ENCODE data around the gene EXOC3L4.

DNA sequence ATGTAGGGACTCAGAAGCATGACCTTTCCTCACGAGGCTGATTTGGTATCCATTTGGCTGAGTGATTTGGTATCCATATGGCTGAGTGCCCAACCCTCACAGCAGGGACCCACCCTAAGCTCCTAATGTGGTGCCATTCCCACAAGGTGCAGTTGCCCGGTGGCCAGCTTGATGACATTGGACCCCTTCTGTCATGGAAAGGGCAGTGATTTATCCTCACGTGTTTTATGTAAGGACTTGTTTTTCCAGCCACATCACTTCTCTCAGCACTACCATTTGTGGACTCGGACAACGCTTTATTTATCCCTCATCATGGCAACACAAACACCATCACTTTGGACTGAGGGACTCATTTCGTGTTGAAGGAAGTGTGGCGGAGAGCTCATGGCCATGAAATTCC is 28.7 kb upstream of the EXOC3L4 start:
- no peak for TF ChIP-seq EZH2phosphoT487 (IDR thresholded peaks at IDR 0.05; ENCODE audit: borderline replicate concordance, low read depth, low read length)
- TF ChIP-seq, protein P1, sequence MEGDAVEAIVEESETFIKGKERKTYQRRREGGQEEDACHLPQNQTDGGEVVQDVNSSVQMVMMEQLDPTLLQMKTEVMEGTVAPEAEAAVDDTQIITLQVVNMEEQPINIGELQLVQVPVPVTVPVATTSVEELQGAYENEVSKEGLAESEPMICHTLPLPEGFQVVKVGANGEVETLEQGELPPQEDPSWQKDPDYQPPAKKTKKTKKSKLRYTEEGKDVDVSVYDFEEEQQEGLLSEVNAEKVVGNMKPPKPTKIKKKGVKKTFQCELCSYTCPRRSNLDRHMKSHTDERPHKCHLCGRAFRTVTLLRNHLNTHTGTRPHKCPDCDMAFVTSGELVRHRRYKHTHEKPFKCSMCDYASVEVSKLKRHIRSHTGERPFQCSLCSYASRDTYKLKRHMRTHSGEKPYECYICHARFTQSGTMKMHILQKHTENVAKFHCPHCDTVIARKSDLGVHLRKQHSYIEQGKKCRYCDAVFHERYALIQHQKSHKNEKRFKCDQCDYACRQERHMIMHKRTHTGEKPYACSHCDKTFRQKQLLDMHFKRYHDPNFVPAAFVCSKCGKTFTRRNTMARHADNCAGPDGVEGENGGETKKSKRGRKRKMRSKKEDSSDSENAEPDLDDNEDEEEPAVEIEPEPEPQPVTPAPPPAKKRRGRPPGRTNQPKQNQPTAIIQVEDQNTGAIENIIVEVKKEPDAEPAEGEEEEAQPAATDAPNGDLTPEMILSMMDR (conservative IDR thresholded peaks at IDR 0.05; ENCODE audit: low read length), result no peak

Data from OCI-LY7 (cell line).